ENCODE results near the gene ZRSR2. TPM values are rescaled to one million over a fixed set of nuclear protein-coding genes. Genes with fewer than 3 reads are reported as not detected.

The ZRSR2 gene
- total and polyA plus RNA-seq, 9 of the 15 experiments (the other 6 are each of a cell fraction or from before 2014, with no cell fraction given): 3.5 to 19.5 (median 8.6) TPM

DNA sequence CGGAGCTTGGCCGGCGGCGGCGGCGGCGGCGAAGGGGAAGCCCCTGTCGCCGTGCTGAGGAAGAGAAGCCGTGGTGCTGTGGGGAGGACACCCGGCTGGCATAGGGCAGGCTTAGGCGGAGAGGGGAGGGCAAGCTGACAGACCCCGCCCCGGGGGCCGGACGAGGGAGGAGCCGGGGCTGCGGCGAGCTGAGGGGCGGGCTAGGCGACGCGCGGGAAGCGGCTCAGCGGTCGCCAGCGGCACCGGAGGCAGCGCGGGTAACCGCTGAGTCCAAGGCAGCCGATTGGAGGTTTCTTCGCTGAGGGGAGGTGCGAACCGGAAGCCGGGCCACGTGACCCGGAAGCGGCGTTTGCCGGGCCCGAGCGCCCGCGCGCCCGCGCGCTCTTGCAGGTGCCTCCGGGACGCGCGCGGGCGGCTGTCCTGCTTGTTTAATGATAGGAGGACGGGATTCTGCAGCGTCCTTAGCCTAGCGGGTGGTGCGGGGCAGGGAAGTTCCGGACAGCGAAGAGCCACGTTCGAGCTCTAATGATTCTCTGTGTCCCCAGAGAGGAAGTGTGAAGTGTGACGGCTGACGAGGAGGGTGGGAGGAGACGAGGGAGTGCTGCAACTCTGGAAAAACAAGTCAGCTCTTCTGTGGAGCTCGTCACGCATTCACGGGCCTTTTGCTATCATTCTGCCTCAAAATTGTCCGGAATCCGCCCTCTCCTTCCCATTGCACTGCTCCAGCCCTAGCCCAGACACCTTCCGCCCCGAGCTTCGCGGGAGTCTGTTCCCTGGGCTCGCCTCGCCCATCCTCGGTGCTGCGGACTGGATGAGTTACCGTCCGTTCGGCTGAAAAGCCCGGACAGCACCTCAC is 64.7 kb downstream of the ZRSR2 start, which contains the start of gene AP1S2 (continued):
- TF ChIP-seq, protein P1, sequence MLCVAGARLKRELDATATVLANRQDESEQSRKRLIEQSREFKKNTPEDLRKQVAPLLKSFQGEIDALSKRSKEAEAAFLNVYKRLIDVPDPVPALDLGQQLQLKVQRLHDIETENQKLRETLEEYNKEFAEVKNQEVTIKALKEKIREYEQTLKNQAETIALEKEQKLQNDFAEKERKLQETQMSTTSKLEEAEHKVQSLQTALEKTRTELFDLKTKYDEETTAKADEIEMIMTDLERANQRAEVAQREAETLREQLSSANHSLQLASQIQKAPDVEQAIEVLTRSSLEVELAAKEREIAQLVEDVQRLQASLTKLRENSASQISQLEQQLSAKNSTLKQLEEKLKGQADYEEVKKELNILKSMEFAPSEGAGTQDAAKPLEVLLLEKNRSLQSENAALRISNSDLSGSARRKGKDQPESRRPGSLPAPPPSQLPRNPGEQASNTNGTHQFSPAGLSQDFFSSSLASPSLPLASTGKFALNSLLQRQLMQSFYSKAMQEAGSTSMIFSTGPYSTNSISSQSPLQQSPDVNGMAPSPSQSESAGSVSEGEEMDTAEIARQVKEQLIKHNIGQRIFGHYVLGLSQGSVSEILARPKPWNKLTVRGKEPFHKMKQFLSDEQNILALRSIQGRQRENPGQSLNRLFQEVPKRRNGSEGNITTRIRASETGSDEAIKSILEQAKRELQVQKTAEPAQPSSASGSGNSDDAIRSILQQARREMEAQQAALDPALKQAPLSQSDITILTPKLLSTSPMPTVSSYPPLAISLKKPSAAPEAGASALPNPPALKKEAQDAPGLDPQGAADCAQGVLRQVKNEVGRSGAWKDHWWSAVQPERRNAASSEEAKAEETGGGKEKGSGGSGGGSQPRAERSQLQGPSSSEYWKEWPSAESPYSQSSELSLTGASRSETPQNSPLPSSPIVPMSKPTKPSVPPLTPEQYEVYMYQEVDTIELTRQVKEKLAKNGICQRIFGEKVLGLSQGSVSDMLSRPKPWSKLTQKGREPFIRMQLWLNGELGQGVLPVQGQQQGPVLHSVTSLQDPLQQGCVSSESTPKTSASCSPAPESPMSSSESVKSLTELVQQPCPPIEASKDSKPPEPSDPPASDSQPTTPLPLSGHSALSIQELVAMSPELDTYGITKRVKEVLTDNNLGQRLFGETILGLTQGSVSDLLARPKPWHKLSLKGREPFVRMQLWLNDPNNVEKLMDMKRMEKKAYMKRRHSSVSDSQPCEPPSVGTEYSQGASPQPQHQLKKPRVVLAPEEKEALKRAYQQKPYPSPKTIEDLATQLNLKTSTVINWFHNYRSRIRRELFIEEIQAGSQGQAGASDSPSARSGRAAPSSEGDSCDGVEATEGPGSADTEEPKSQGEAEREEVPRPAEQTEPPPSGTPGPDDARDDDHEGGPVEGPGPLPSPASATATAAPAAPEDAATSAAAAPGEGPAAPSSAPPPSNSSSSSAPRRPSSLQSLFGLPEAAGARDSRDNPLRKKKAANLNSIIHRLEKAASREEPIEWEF (CRISPR knock-in tag; IDR thresholded peaks at IDR 0.05): no peak
- TF ChIP-seq, protein P2, sequence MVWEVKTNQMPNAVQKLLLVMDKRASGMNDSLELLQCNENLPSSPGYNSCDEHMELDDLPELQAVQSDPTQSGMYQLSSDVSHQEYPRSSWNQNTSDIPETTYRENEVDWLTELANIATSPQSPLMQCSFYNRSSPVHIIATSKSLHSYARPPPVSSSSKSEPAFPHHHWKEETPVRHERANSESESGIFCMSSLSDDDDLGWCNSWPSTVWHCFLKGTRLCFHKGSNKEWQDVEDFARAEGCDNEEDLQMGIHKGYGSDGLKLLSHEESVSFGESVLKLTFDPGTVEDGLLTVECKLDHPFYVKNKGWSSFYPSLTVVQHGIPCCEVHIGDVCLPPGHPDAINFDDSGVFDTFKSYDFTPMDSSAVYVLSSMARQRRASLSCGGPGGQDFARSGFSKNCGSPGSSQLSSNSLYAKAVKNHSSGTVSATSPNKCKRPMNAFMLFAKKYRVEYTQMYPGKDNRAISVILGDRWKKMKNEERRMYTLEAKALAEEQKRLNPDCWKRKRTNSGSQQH (CRISPR knock-in tag; IDR thresholded peaks at IDR 0.05): no peak
- TF ChIP-seq ZC3H8 (IDR thresholded peaks at IDR 0.05) (no peak), MCM3 (IDR thresholded peaks at IDR 0.05) (no peak), ZNF253 (CRISPR knock-in tag; conservative IDR thresholded peaks at IDR 0.05) (no peak), L3MBTL2 (IDR thresholded peaks at IDR 0.05) (peak; percentile 93), LARP7 (IDR thresholded peaks at IDR 0.05) (no peak), ZNF140 (CRISPR knock-in tag; IDR thresholded peaks at IDR 0.05) (no peak), SMARCA5 (IDR thresholded peaks at IDR 0.05) (no peak), CREB1 (IDR thresholded peaks at IDR 0.05) (peak; percentile 25; the same call in 1 of the 2 replicates), CREB1 (CRISPR knock-in tag; IDR thresholded peaks at IDR 0.05) (peak; percentile 33; the same call in 1 of the 2 replicates), GATAD2B (IDR thresholded peaks at IDR 0.05; ENCODE audit: borderline replicate concordance) (peak; percentile 60; the same call in 1 of the 2 replicates), TAF1 (IDR thresholded peaks at IDR 0.05; ENCODE audit: control insufficient read depth, extremely low read depth, insufficient read depth, low read length, severe bottlenecking) (peak; percentile 31), THRAP3 (IDR thresholded peaks at IDR 0.05; ENCODE audit: borderline replicate concordance) (no peak), SAFB (IDR thresholded peaks at IDR 0.05; ENCODE audit: borderline replicate concordance, low read depth, low read length) (no peak), HNRNPUL1 (IDR thresholded peaks at IDR 0.05; ENCODE audit: low read length) (no peak)
- TF ChIP-seq, protein P3, sequence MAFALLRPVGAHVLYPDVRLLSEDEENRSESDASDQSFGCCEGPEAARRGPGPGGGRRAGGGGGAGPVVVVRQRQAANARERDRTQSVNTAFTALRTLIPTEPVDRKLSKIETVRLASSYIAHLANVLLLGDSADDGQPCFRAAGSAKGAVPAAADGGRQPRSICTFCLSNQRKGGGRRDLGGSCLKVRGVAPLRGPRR (CRISPR knock-in tag; IDR thresholded peaks at IDR 0.05): no peak
- TF ChIP-seq, protein P4, sequence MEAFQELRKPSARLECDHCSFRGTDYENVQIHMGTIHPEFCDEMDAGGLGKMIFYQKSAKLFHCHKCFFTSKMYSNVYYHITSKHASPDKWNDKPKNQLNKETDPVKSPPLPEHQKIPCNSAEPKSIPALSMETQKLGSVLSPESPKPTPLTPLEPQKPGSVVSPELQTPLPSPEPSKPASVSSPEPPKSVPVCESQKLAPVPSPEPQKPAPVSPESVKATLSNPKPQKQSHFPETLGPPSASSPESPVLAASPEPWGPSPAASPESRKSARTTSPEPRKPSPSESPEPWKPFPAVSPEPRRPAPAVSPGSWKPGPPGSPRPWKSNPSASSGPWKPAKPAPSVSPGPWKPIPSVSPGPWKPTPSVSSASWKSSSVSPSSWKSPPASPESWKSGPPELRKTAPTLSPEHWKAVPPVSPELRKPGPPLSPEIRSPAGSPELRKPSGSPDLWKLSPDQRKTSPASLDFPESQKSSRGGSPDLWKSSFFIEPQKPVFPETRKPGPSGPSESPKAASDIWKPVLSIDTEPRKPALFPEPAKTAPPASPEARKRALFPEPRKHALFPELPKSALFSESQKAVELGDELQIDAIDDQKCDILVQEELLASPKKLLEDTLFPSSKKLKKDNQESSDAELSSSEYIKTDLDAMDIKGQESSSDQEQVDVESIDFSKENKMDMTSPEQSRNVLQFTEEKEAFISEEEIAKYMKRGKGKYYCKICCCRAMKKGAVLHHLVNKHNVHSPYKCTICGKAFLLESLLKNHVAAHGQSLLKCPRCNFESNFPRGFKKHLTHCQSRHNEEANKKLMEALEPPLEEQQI (IDR thresholded peaks at IDR 0.05): no peak
